ENCODE measurements around the gene SEMA4C. TPM values are rescaled to one million over a fixed set of nuclear protein-coding genes. Genes with fewer than 3 reads are reported as not detected.

The SEMA4C gene
- total and polyA plus RNA-seq, 2 of the 4 experiments (the other 2 are of a cell fraction): 15.8 to 24.3 TPM

- in situ Hi-C loops (cut with MboI; ENCODE audit: low sequenced_read_pairs) (no loop called here), dilution Hi-C loops (cut with HindIII; ENCODE audit: low sequenced_read_pairs, unreplicated experiment) (no loop called here), intact Hi-C loops (cut with micrococcal nuclease) (no loop called here)
- no peak overlapping the region for H3K27ac ChIP-seq (ENCODE audit: insufficient read depth, low read length)
- no peaks in the 10 kb centered on the region for H3K9me3 ChIP-seq (ENCODE audit: control insufficient read depth, insufficient read depth, low read length)
- H3K23ac ChIP-seq (ENCODE audit: low read depth, low read length): 0 out of 2 replicates have a peak overlapping the region, but pooled peaks have one; percentile 23
- no peak overlapping the region for H2BK120ac ChIP-seq (ENCODE audit: low read depth, low read length)
- H3K79me1 ChIP-seq (ENCODE audit: low read depth in 1 of 2, low read length in 2 of 2): no peaks in the 10 kb centered on the region
- H3K9me1 ChIP-seq (ENCODE audit: insufficient read depth, low read length): peaks cover 8% of the 10 kb centered on the region; the same call in 1 of the 2 replicates
- ChIA-PET POLR2A (ENCODE audit: unreplicated experiment) (no interaction called here), CTCF (interaction anchor here (0.9 kb wide), 1 partner anchor 9 kb away, joined by 5 read pairs; no protein-coding TSS in a partner anchor)
- H2BK5ac ChIP-seq (ENCODE audit: low read depth, low read length, poor library complexity, severe bottlenecking): no peak overlapping the region
- H2AK5ac ChIP-seq (ENCODE audit: low read depth, low read length): 0 out of 2 replicates have a peak overlapping the region, but pooled peaks have one; percentile 66
- H2BK20ac ChIP-seq (ENCODE audit: low read depth, low read length): no peak overlapping the region
- TF ChIP-seq POLR2A (IDR thresholded peaks at IDR 0.05; ENCODE audit: low read depth, low read length) (no peak), RAD21 (IDR thresholded peaks at IDR 0.05; ENCODE audit: low read length) (no peak), FOS (IDR thresholded peaks at IDR 0.05; ENCODE audit: low read depth, low read length) (no peak), RFX5 (IDR thresholded peaks at IDR 0.05; ENCODE audit: low read depth, low read length) (no peak), MAFK (IDR thresholded peaks at IDR 0.05; ENCODE audit: low read depth, low read length) (no peak), USF2 (IDR thresholded peaks at IDR 0.05; ENCODE audit: low read depth, low read length) (no peak)
- peak overlapping the region; percentile 36; the same call in 1 of the 2 replicates for H3K14ac ChIP-seq (replicated peaks; ENCODE audit: low read depth, low read length)
- peaks cover 10% of the 10 kb centered on the region; the same call in 1 of the 2 replicates for H3K4me1 ChIP-seq (ENCODE audit: control insufficient read depth, insufficient read depth, low read length)
- peak overlapping the region; percentile 38 to 84; a peak in 3 of 4 replicates for H4K8ac ChIP-seq (ENCODE audit: low read depth in 2 of 2, low read length in 2 of 2)
- H3K4ac ChIP-seq (ENCODE audit: low read depth, low read length): peak overlapping the region; percentile 44
- 26% methylated on average over 10 of the region's 18 CpGs; no CpG with 5 or more reads in 1 of the 2 experiments for WGBS, 2 experiments (ENCODE audit: extremely low coverage in 2 of 2, insufficient read length in 1 of 2)
- H2AK9ac ChIP-seq (replicated peaks; ENCODE audit: low read depth, low read length, poor library complexity): peak overlapping the region; percentile 43
- H3K36me3 ChIP-seq (ENCODE audit: control insufficient read depth, insufficient read depth, low read length): peaks cover 21% of the 10 kb centered on the region
- no peak overlapping the region; the same call in 2 of the 3 replicates for H2BK15ac ChIP-seq (ENCODE audit: low read depth, low read length)
- ATAC-seq (ENCODE audit: low read depth): peak; percentile 79
- H4K5ac ChIP-seq (ENCODE audit: low read depth, low read length): peak overlapping the region; percentile 72; the same call in 1 of the 2 replicates
- H3K4me2 ChIP-seq (ENCODE audit: low read depth, low read length): peak overlapping the region; percentile 1; the same call in 1 of the 2 replicates
- no peak overlapping the region for H3K56ac ChIP-seq (ENCODE audit: extremely low read depth, insufficient read depth, low read length)
- peak overlapping the region; percentile 88 for H2AFZ ChIP-seq (replicated peaks; ENCODE audit: low read length, poor library complexity)
- no peaks in the 10 kb centered on the region for H3K27me3 ChIP-seq (ENCODE audit: control insufficient read depth, insufficient read depth, low read length)
- no peak overlapping the region; the same call in 1 of the 2 replicates for H3K18ac ChIP-seq (ENCODE audit: low read depth, low read length)
- no peak overlapping the region; the same call in 1 of the 2 replicates for H3K9ac ChIP-seq (ENCODE audit: low read depth, low read length)
- TSS peak; percentile 56 for BruUV-seq (replicated peaks)
- H3K4me3 ChIP-seq (ENCODE audit: insufficient read depth, low read depth, low read length): no peak overlapping the region
- DNase-seq: peak; percentile 64
- H4K91ac ChIP-seq (ENCODE audit: insufficient read depth, low read depth, low read length): no peak overlapping the region
- no peaks in the 10 kb centered on the region for H4K20me1 ChIP-seq (ENCODE audit: insufficient read depth, low read length)
These were observed 36.9 kb downstream of the SEMA4C start for GRCh38 chr2:96832754-96833507.
